GM12892 (cell line): ENCODE data around the gene DHX9.

Experiments used
- DNase-seq: peaks from one replicate; pipeline ENCODE4 v3.0.0; 2011; ENCODE audit not compliant: insufficient read length
- FAIRE-seq: peaks from 2 replicates; lab custom pipeline; 2011; peaks lifted over from hg19 to GRCh38; lab: Jason Lieb, UNC
- POLR2A ChIP-seq: IDR thresholded peaks from 2 replicates; pipeline ENCODE4 v1.6.1; 2011; ENCODE audit warnings: low read depth, low read length, control low read depth
- POLR2AphosphoS5 ChIP-seq: IDR thresholded peaks from 2 replicates; pipeline ENCODE4 v1.6.1; 2011; ENCODE audit warnings: low read depth, low read length, control low read depth
- TAF1 ChIP-seq: IDR thresholded peaks from 2 replicates; pipeline ENCODE4 v1.6.1; 2011; ENCODE audit warnings: low read depth, mild to moderate bottlenecking, control low read depth, low read length, borderline replicate concordance

The DHX9 gene

DNA sequence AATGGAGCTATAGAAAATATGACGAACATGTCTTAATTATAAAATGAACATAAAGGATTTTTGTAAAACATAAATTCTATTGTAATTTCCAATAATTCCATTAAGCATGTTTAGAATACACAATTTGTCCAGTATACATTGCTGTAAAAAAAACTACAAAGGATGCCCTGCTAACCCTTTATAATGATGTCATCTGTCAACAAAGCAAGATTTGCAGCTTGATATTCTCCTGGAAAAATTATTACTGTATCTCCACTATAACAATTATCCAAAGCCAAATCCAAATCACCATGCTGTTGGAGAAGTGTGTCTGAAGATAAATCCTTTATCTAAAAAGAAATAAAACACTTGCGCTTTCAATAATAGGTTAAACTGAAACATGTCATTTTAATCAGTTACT, 66.2 kb downstream of the DHX9 start:
- no peak for DNase-seq
- TF ChIP-seq POLR2A (no peak), POLR2AphosphoS5 (no peak), TAF1 (no peak)
- FAIRE-seq = no peak

DNA sequence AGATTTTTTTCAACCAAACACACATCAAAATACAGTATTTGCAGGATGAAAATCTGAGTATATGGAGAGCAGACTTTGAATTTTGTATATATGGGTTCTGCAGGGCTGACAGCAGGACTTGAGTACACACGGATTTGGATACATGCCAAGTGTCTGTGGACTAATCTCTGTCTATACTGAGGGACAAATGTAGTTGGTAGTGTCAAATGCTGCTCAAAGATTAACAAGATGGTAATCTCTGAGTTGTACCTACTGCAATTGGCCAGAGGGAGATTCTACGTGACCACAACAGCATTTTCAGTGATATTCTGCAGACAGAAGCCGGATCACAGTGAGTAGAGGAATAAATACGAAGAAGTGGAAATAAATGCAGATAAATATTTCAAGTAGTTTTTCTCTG, 70.4 kb downstream of the DHX9 start:
- DNase-seq = no peak
- FAIRE-seq = no peak
- TF ChIP-seq TAF1 (no peak), POLR2AphosphoS5 (no peak), POLR2A (no peak)

DNA sequence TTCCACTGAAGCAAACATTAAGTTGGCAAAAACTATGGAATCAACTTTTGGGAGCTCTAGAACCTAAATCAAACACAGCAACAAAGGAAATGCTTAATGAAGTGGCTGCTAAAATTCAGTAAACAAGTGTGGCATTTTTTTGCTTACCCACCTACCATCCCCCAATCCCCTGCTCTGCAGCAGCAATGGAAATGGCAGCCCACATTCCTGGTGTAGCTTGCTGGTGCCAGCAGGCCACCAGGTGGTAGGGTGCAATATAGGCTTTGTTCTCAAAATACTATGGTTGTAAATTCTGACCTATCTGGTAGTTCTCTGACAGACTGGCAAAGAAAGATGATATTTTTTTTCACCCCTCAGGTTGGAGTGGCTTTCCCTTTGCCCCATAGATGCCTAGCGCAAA, 71.0 kb downstream of the DHX9 start:
- TF ChIP-seq POLR2A (no peak), POLR2AphosphoS5 (no peak), TAF1 (no peak)
- FAIRE-seq = no peak
- no peak for DNase-seq

DNA sequence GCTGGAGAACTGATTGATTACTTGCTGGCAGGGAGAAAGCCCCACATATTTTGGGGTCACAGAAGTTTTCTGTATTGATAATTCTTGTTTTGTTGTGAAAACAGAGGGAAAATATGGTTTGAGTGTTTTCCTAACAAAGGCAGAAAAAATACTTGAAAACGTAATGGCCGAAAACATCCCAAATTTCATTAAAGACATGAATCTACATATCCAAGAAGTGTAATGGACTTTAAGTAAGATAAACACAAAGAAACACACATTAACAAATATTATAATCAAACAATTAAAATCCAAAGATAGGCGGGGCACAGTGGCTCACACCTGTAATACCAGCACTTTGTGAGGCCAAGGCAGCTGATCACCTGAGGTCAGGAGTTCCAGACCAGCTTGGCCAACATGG, 74.3 kb downstream of the DHX9 start:
- DNase-seq (no peak), FAIRE-seq (no peak)
- TF ChIP-seq TAF1 (no peak), POLR2AphosphoS5 (no peak), POLR2A (no peak)

DNA sequence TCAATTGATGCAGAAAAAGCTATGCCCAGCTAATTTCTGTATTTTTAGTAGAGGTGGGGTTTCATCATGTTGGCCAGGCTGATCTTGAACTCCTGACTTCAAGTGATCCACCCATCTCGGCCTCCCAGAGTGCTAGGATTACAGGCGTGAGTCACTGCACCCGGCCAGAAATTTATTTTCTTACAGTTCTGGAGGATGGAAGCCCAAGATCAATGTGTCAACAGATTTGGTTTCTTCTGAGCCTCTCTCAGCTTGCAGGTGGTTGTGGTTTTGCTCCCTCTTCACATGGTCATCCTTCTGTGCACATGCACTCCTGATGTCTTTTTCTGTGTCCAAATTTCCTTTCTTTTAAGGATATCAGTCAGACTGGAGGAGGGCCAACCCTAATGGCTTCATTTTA, 78.2 kb downstream of the DHX9 start:
- TF ChIP-seq POLR2AphosphoS5 (no peak), POLR2A (no peak), TAF1 (no peak)
- FAIRE-seq = no peak
- no peak for DNase-seq

DNA sequence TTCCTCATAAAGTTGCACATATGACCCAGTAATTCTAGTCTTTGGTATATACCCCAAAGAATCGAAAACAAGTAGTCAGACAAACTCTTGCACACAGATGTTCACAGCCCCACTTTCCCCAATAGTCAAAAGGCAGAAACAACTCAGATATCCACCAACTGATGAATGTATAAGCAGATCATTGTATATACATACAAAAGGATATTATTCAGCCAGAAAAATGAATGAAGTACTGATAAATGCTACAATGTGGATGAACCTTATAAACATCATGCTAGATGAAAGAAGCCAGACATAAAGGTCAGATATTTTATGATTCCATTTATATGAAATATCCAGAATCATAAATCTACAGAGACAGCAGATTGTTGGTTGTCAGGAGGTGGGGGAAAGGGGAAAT, 86.5 kb downstream of the DHX9 start:
- DNase-seq (no peak), FAIRE-seq (no peak)
- TF ChIP-seq POLR2AphosphoS5 (no peak), TAF1 (no peak), POLR2A (no peak)

DNA sequence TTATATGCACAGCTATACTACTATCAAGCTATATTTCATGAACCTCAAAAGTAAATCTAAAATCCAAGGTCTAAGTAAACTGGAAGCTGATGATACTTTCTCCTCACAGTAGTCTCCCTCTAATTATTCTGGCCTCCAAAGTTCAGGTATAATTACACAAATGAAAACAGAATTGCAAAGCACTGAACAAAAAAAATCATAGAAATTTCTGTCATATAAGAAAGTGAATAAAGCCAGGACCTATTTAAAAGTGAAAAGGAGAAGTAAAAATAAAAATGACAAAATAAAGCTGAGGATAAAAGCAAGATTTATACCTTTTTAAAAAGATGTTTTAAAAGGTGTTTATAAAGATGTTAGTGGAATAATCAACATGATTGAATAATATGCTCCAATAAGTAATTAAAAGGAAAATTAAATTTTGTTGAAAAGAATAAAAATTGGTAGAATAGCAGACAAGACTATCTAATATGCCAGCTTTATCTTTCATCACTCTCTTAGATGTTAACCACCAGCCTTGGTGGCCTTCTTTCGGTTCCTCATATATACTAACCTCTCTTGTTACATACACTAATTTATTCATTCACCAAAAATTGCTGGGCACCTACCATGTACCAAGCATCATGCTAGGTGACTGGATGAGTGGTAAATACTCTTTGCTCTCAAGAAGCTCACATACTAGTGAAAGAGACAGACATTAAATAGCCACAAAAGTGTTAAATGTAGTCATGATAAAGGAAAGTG, 88.7 kb downstream of the DHX9 start:
- FAIRE-seq (no peak), DNase-seq (no peak)
- TF ChIP-seq POLR2AphosphoS5 = no peak
- TF ChIP-seq TAF1 = no peak
- no peak for TF ChIP-seq POLR2A

DNA sequence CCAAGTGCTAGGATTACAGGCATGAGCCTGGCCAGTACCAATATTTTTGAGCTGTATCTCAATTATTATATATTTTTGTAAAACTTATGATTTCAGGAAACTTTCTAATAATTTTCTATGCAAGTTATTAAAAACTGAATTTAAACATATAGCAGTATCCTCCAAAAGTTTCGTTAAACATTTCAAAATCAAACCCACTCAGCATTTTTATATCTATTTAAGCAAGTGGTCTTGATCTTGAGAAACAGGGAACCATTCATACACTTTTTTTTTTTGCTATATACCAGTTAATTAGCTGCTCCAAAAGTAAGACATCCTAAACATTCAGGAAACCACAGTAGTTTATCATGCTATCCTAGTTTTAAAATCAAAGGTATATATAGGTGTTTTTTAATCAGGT, 91.8 kb downstream of the DHX9 start:
- FAIRE-seq = no peak
- no peak for DNase-seq
- TF ChIP-seq TAF1 (no peak), POLR2A (no peak), POLR2AphosphoS5 (no peak)

DNA sequence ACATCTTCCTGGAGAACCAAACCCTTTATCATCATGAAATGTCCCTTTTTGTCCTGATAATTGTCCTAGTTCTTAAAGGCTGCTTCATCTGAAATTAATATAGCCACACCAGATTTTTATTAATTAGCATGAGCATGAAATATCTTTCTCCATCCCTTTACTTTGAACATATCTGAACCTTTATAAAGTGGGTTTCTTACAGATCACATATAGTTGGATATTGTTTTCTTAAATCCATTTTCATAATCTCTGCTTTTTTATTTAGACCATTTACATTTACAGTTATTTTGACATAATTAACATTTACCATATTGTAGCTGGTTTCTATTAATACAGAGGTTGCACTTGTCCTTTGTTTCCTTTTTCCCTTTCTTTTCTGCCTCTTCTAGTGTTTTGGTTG, 96.6 kb downstream of the DHX9 start:
- no peak for DNase-seq
- no peak for FAIRE-seq
- TF ChIP-seq POLR2AphosphoS5 = no peak
